Stimulated activated CD4-positive, alpha-beta T cell treated with anti-CD3 and anti-CD28 coated beads, Interleukin-1b, Interleukin-23, amount 100 ng/mL, for 24 hours (primary cell): ENCODE data around the gene CENPT.
"Not testable (repeated sequence)": the region's sequence is repeated elsewhere in the genome, so short reads cannot be mapped to it uniquely, and the experiment has no call there.

Experiments
- DNase-seq, 4 experiments: peaks; one replicate each; pipeline ENCODE4 v3.0.0-alpha.2; 2020; ENCODE audit warnings: low read depth in 4 of 4, low spot score in 1 of 4

Gene CENPT

DNA sequence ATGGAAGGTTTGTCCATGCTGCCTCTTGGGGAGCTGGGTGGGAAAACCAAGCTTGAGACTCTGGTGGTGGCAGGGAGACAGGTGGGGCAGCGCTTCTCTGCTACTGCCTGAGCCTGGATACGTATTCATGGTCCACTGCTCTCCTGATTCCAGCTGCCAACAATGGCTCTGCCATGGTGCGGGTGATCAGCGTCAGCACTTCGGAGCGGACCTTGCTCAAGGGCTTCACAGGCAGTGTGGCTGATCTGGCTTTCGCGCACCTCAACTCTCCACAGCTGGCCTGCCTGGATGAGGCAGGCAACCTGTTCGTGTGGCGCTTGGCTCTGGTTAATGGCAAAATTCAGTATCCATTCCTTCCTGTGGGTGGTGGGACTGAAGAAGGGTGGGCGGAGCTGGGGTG, 29.6 kb upstream of the CENPT start:
- DNase-seq = no peak

DNA sequence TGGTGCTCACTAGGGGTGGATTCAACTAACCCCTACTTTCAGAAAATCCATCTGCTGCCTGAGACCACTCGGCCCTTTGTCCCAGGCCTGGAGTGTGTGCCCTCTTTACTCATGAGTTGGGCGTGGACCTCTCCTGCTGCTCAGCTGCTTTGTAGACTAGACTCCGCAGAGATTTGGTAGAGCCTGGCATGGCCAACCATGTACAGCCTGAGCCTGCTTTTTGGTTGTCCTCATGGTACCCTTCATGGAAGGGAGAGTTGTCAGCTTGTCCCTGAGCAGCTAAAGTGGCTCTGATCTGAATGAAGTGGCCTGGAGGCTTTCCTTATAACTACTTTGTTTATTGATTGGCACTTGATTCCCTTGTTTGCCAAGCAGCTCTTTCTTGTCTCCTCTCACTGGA, 26.9 kb upstream of the CENPT start:
- DNase-seq = no peak

DNA sequence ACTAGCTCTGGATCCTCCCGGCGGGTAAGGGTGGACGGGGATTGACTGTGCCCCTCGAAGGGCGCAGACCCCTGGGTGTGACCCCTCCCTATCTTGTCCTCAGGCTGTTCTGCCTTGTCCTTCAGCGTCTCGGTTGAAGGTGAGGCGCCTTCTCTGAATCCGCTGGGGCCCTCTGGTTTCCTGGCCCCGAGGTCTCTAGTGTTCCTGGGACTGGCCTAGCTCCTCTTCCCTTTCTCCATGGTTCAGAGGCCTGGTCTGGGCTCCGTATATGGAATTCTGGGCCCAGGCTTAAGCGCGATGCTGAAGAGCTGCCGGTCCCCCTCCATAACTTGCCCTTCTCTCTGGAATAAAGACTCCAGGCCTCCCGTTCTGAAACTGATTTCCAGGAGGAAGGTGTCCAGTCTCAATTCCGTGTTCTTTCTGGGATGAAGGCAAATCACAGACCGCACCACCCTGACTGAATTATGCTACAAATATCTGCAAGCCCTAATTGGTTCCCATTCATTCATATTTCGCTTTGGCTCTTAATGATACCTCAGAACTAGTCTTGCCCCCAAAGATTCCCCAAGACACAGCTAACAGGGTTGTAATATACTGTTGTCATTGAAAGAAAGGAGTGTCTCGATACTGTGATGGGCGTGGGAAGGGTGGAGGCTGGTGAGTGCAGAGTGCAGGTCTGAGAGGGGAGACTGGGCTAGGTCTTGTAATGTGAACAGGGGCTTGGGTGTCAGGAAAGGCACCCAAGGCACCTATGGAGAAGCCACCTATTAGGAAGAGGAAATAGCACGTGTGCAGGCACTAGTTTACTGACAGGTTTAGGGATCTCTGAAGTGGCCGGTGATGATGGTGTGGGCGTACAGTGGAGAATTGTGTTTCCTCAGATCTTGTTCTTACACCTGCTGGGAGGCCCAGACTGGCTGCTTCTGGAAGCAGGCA, 26.2 kb upstream of the CENPT start:
- no peak for DNase-seq

DNA sequence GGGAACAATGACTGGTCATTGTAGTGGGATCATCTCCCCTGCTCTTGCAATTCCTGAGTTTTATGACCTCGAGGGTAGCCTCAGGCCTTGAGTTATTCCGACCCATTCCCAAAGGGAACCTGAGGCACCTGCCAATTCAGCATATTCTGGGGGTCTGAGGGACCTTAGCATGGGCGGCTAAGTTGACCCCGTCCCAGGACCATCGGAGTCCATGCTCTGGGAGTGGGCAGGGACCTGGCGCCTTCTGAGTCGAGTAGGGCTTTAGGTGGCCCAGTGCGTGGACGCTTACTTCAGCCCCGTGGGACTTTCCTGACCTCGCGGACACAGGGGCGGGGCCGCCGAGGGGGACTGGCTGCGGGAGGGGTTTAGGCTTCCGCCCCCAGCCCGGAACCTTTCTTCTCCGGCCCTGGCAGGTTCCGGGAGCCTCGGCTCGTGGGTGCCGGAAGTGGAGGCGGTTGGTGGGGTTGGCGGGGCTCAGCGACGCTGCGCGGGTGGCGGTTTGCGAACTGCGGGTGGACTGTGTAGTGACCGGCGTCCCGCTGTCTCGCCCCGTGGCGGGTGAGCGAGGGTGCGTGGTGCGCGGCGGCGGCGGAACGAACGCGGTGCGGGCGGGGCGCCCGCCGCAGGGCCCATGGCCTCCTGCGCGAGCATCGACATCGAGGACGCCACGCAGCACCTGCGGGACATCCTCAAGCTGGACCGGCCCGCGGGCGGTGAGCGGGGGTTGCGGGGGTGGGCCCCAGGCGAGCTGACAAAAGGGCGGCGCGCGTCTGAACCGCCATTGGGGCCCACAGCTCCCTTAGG, 25.3 kb upstream of the CENPT start, which contains the start of gene EDC4:
Gene EDC4, plus strand, starts transcription at position 422 of the 804 bp plus-strand sequence. Its CDS starts 210 bp downstream, at position 632.
- peak; percentile 73 to 83 (median 76) for DNase-seq

DNA sequence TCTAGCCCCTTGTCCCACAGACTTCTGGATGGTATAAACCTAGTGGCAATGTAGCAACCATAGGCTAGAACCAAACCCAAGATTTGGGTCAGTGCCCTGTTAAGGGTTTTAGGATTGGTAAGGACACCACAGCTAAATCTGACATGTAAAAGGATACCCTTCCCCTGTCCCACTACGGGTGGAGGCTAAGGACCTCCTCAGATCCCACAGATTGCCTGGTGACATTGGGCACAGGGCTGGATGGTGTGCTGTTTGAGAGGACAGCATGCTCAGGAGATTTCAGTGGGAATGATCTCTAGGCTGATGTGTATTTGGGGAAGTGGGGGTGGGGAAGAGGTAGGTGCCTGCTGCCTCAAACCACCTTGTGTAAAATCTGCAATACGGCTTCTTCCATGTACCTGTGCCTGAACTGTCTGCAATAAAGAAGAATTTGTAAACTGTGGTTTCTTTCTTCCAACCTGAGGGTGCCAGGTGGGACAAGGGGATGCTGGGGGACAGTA, 24.7 kb upstream of the CENPT start:
- DNase-seq = no peak

DNA sequence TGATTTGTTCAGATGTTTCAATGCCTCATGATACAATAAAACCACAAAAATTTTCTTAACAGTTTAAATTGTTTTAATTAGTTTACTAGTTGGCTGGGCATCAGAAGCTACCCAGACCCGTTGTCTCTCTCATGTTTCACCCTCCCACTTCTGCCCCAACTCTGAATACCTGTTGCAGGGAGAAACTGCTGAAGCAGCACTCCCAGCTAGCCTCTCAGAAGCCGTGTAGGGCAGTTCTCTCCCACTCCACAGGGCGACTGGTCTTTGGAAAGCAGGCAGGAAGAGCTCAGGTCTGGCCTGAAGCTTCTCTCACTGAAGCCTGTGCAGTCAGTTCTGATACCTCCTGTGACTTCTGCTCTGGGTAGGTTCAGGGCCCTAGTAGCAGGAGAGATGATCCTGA, 23.8 kb upstream of the CENPT start:
- DNase-seq = no peak

DNA sequence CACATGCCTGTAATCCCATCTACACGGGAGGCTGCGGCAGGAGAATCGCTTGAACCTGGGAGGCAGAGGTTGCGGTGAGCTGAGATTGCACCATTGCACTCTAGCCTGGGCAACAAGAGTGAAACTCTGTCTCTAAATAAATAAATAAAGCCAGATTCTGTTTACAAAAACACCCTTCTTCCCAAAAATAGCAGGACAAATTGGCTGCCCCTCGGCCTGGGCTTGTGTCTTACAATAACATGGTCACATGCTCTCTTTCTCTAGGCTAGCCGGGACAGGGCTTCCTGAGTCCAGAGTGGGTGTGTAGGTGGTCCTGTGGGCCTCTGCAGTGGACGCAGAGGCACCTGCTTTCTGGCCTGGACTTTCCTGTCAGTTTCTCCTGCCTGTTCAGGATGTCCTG, 22.2 kb upstream of the CENPT start:
- DNase-seq = no peak

DNA sequence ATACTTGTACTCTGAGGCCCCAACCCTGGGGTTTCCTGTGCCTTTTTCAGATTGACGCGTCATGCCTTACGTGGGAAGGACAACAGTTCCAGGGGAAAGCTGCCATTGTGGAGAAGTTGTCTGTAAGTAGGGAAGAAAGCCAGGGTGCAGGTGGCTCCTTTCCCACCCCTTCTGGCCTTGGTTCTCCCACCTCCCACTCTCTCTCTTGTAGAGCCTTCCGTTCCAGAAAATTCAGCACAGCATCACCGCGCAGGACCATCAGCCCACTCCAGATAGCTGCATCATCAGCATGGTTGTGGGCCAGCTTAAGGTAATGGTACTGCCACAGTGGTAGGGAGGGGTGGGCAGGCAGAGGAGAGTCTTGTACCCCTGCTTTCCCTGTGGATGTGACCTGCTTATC, 20.8 kb upstream of the CENPT start:
- no peak for DNase-seq

DNA sequence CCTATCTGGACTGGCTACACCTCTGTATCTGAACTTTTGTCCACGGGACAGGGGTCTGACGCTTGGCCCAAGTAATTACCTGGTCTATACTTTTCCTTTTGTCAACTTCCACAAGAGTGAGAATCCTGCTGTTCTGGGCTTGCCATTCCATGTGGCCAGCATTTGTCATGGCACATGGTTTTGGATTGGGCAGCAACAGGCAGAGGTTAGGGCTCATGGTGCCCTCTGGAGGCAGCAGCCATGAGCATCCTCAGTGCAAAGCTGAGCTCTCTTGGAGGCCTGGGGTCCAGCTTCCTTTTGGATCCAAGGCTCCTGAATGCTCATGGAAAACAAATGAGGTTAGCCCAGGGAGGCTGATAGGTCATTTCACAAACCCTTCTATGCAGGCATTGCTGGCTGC, 17.8 kb upstream of the CENPT start:
- no peak for DNase-seq

DNA sequence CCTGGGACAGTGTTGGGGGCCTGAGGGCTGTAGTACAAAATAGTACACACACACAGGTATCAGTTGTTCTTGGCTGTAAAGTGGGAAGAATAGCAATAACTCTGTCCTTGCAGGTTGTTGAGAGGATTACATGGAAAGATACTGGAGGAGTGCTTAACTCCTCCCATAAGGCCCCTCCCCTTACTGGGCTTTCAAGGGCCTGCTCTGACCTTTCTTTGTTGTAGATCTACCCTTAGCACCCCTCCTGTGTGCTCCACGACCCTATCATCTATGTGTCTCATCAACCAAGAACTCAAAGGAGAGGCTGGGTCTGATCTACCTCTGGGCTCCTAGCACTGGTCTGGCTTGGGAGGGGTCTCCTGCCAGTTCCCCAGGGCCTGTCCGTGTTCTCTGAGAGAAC, 17.1 kb upstream of the CENPT start:
- no peak for DNase-seq

DNA sequence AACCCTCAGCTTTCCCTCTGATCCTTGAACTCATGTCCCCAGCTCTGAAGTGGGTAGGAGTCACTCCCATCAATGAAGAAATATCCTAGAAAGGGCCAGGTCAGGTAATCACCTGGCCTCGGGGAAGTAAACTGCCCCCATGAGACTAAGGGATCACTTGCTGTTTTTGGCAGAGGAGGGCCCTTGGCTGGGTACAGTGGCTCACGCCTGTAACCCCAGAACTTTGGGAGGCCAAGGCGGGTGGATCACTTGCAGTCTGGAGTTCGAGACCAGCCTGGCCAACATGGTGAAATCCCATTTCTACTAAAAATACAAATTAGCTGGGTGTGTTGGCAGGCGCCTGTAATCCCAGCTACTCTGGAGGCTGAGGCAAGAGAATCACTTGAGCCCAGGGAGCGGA, 16.6 kb upstream of the CENPT start:
- DNase-seq = not testable (repeated sequence)

DNA sequence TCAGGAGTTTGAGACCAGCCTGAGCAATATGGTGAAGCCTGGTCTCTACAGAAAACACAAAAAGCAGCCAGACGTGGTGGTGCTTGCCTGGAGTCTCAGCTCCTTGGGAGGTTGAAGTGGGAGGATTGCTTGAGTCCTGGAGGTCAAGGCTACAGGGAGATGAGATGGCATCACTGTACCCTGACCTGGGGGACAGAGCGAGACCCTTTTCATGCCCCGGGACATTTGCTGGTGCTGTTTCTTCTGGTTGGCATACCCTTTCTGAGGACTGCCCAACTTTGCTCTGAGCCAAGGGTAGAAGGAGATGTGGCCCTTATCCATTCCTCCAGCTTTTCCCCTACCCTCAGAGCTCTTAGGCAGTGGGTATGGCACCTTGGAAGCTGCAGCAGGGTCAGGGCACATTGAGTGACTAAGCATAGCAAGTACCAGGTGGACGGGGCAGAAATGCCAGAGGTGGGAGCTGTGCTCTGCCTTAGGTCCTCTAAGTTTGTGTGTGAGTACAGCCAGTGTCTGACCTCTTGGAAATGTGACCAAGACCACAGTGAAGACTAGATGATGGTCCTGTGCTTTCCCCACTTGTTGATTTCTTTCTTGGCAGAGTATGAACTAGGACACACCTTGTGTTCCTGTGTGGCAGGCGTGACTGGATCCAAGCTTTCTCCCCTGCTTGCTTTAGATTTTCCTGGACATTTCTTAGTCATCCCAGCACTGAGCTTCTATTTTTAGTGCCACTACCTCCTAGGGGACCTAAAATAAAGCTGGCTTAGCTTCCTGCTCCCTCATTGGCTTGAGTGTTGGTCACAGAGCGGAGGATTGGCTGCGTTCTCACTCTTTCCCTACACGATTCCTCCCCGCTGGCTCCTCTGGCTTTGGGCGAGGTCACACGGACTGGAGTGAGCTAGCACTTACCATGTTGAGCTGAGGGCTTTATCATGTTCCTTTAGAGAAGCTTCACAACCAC, 15.4 kb upstream of the CENPT start:
- DNase-seq = no peak

DNA sequence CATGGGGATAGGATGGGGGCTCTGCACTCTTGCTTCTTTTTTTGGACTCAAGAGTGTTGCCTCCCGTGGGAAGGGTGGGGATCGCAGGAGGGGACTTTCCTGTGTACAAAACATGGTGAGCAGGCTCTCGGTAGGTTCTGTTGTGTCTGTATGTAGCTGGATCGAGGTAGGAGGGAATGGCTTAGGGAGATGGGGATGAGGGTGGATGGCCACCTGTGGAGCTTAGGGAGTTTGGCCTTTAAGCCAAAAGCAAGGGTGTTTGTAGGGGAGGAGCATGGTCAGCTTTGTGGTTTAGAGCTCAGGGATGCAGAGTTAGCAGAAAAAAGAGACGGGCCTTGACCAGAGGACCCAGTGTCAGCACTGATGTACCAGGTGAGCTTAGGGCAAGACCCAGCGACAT, 14.4 kb upstream of the CENPT start:
- DNase-seq = no peak

DNA sequence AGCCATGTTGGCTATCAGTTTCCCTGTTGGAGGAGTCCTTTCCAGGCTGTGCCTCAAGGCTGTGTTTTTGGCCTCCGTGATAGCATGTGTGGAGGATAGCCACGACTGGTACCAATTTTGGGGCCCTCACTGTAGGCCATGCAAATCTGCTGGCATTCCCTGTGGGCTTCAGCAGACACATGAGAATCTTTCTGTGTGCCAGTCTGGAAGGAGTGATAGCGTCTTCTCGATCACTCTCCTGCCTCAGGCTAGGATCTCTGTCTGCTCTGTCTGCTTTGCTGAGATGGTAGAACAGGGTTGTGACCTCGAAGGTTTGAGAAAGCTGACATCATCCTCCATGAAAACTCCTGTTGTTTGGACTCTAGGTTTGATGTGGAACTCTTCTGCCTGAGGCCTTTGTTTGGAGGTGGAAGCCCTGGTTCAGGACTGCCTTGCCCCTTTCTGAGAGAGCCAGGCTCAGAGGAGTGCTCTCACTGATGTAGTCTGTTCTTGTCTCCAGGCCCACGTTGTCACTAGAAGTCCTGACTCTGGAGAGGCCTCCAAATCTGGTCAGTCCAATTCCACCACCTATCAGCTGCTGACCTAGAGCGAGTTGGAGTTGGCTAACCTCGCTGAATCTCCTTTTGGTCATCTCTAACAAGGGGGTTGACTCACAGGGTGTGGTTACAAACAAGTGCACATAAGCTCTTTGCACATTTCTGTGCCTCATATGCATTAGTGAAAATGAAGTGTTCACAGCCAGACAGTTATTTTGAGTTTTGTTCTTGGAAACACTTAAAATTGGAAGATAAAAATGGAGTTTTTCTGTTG, 13.3 kb upstream of the CENPT start:
- no peak for DNase-seq

DNA sequence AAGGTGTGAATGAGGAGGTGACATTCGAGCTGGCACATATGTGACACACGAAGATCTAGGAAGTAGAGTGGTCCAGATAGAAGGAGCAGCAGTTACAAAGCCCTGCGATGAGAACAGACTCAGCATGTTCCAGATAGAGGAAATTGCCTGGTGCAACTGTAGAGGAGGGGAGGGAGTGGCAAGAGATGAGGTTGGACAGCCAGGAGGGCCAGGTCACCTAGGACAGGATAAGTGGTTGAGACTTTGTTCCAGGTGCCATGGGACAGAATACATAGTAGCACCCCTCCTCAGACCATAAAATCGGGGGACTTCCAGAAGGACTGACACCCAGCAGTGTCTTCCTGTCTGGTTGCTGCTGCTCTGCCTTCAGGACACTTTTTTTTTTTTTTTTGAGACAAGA, 11.0 kb upstream of the CENPT start:
- no peak for DNase-seq

DNA sequence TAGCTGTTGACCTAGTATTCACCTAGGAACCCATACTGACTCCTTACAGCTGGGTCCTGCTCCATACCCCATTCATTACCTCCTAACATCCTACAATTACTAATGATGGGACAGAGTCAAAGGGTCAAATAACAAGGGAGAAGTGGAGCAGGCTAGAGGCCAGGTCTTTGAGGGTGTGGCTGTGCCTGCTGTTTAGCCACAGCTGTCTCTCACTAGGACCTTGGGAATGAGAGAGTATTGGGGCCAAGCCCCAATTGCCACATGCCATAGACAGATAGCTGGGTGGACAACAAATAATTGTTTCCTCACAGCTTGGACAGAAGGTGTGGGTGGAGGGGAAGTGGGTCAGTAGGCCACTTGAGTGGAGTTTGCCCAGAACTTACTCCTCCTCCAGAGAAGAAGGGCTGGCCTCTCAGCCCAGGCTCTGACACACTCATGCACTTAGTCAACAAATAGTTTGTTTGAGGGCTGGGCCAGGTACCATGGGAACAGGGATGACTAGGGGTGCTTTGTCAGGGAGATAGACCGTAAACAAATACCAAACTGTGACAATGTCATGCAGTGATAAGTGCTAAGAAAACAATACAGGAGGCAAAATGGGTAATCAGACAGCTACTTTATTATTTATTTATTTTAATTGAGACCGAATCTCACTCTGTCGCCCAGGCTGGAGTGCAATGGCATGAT, 10.2 kb upstream of the CENPT start:
- no peak for DNase-seq

DNA sequence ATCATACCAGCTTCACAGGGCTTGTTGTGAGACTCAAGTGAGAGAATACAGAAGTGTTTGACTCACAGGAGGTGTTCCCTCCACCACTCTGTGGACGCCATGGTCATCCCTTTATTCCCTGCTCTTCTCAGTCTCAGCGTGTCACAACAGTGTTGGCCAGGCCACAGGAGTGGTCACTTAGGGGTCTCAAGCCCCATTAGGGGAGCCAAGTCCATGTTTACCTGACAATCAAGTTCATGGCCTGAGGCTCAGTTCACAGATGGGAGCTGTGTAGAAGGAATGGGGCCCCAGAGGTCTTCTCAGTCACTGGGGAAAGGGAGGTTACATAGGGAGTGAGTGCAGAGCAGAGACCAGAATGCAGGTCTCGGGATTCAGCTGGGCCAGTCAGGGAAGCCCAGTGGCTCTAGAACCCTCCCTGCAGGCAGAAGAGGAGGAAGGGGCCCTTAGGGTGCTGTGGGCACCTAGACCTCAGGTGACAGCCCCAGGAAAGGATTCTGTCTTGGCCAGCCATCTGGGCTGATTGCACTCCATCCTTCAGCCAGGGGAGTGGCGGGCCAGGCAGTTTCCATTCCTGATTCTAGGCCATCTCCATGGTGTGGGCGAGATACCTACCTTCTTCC, 9.5 kb upstream of the CENPT start:
- no peak for DNase-seq

DNA sequence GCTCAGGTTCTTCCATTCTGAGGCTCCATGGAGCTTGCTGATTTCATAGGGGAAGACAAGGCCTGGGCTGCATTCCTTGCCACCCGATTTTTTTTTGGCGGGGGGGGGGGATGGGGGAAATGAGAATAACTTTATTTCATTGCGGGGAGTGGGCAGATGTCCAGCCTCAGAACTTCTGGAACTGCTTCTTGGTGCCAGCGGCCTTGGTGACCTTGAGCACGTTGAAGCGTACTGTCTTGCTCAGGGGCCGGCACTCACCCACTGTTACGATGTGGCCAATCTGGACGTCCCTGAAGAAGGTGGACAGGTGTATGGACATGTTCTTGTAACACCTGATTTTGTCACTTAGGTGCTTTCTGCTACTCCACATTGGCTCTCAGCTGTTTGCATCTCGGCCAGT, 8.3 kb upstream of the CENPT start:
- no peak for DNase-seq

DNA sequence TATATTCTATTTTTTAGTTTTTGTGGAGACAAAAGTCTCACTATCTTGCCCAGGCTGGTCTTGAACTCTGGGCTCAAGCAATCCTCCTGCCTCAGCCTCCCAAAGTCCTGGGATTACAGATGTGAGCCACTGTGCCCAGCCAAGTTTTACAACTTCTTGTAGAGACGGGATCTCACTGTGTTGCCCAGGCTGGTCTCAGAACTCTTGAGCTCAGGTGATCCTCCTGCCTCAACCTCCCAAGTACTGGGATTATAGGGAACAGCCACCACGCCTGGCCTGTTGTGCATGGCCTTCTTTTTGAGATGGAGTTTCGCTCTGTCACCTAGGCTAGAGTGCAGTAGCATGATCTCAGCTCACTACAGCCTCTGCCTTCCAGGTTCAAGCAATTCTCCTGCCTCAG, 6.2 kb upstream of the CENPT start:
- DNase-seq = no peak
